IMR-90 (cell line): ENCODE measurements around the gene SETD6. TPM values are rescaled to one million over a fixed set of nuclear protein-coding genes. Genes with fewer than 3 reads are reported as not detected.

ENCODE experiments used
- ATAC-seq: fragments of 200-7000 bp; cut with Tn5 transposase; 2 replicates; pipeline ENCODE4 v1.9.1; 2020; ENCODE audit warnings: low read depth, mild to moderate bottlenecking, moderate library complexity
- BruUV-seq: library from RNA; stranded (reverse); fragments of 400-500 nt; replicated peaks from 2 replicates; lab custom pipeline; 2021; lab: Mats Ljungman, UMichigan
- CTCF ChIA-PET: fragments of 300-600 bp; formaldehyde crosslinking; extraction: SDS; loops from one replicate; lab custom pipeline; 2021; ENCODE audit warnings: antibody characterized with exemption; lab: Yijun Ruan, JAX
- POLR2A ChIA-PET: fragments of 300-600 bp; sonication (Branson Sonifier 250); formaldehyde crosslinking; loops from one replicate; lab custom pipeline; 2022; ENCODE audit warnings: antibody characterized with exemption; ENCODE audit not compliant: unreplicated experiment; lab: Charles Lee
- DNase-seq: peaks from one replicate; pipeline ENCODE4 v3.0.0; 2013
- H2AFZ ChIP-seq: replicated peaks from 2 replicates; pipeline ENCODE3; 2013; ENCODE audit warnings: low read length, mild to moderate bottlenecking; ENCODE audit not compliant: poor library complexity
- H2AK5ac ChIP-seq: 2 replicates; pipeline ENCODE4 v1.6.1; 2013; ENCODE audit warnings: low read depth, low read length, inconsistent platforms
- H2AK9ac ChIP-seq: replicated peaks from 2 replicates; pipeline ENCODE3; 2013; ENCODE audit warnings: mild to moderate bottlenecking, low read depth, low read length, moderate library complexity; ENCODE audit not compliant: poor library complexity
- H2BK120ac ChIP-seq: 2 replicates; pipeline ENCODE4 v1.6.1; 2013; ENCODE audit warnings: low read depth, low read length, inconsistent platforms
- H2BK15ac ChIP-seq: 3 replicates; pipeline ENCODE4 v1.6.1; 2013; ENCODE audit warnings: low read depth, low read length, inconsistent platforms
- H2BK20ac ChIP-seq: 2 replicates; pipeline ENCODE4 v1.6.1; 2013; ENCODE audit warnings: low read depth, mild to moderate bottlenecking, inconsistent platforms, low read length, moderate library complexity
- H2BK5ac ChIP-seq: 2 replicates; pipeline ENCODE4 v1.6.1; 2013; ENCODE audit warnings: mild to moderate bottlenecking, low read depth, low read length, inconsistent platforms; ENCODE audit not compliant: poor library complexity, severe bottlenecking
- H3K14ac ChIP-seq: replicated peaks from 2 replicates; pipeline ENCODE4 v1.6.1; 2013; ENCODE audit warnings: low read depth, low read length, inconsistent platforms
- H3K18ac ChIP-seq: 2 replicates; pipeline ENCODE4 v1.6.1; 2013; ENCODE audit warnings: low read depth, low read length, control low read depth
- H3K23ac ChIP-seq: 2 replicates; pipeline ENCODE4 v1.6.1; 2013; ENCODE audit warnings: low read depth, low read length, inconsistent platforms
- H3K27ac ChIP-seq: 2 replicates; pipeline ENCODE4 v1.5.1; 2013; ENCODE audit warnings: mild to moderate bottlenecking, control low read depth, low read length; ENCODE audit not compliant: insufficient read depth
- H3K27me3 ChIP-seq: 2 replicates; pipeline ENCODE4 v1.6.1; 2013; ENCODE audit warnings: low read length; ENCODE audit not compliant: control insufficient read depth, insufficient read depth
- H3K36me3 ChIP-seq: 2 replicates; pipeline ENCODE4 v1.6.1; 2013; ENCODE audit warnings: low read length, mixed read lengths; ENCODE audit not compliant: control insufficient read depth, insufficient read depth
- H3K4ac ChIP-seq: 2 replicates; pipeline ENCODE4 v1.6.1; 2013; ENCODE audit warnings: low read depth, low read length, inconsistent platforms
- H3K4me1 ChIP-seq: 2 replicates; pipeline ENCODE4 v1.6.1; 2013; ENCODE audit warnings: low read length, mixed read lengths; ENCODE audit not compliant: control insufficient read depth, insufficient read depth
- H3K4me2 ChIP-seq: 2 replicates; pipeline ENCODE4 v1.6.1; 2013; ENCODE audit warnings: low read depth, mild to moderate bottlenecking, control low read depth, low read length, moderate library complexity
- H3K4me3 ChIP-seq: 2 replicates; pipeline ENCODE4 v1.5.1; 2013; ENCODE audit warnings: low read depth, mild to moderate bottlenecking, control low read depth, low read length, moderate library complexity; ENCODE audit not compliant: insufficient read depth
- H3K56ac ChIP-seq: 2 replicates; pipeline ENCODE4 v1.6.1; 2013; ENCODE audit warnings: low read length, inconsistent platforms; ENCODE audit not compliant: insufficient read depth; ENCODE audit errors: extremely low read depth
- H3K79me1 ChIP-seq, 2 experiments: 2 replicates each; pipeline ENCODE4 v1.6.1; 2013; ENCODE audit warnings: low read length in 2 of 2, inconsistent platforms in 1 of 2, low read depth in 1 of 2
- H3K9ac ChIP-seq: 2 replicates; pipeline ENCODE4 v1.6.1; 2013; ENCODE audit warnings: low read depth, low read length, control low read depth
- H3K9me1 ChIP-seq: 2 replicates; pipeline ENCODE4 v1.6.1; 2013; ENCODE audit warnings: low read length, inconsistent platforms; ENCODE audit not compliant: insufficient read depth
- H3K9me3 ChIP-seq: 2 replicates; pipeline ENCODE4 v1.6.1; 2013; ENCODE audit warnings: low read length; ENCODE audit not compliant: control insufficient read depth, insufficient read depth
- H4K20me1 ChIP-seq: 2 replicates; pipeline ENCODE4 v1.6.1; 2013; ENCODE audit warnings: low read length, inconsistent platforms; ENCODE audit not compliant: insufficient read depth
- H4K5ac ChIP-seq: 2 replicates; pipeline ENCODE4 v1.6.1; 2013; ENCODE audit warnings: mild to moderate bottlenecking, low read depth, low read length, control low read depth
- H4K8ac ChIP-seq, 2 experiments: 2 replicates each; pipeline ENCODE4 v1.6.1; 2013; ENCODE audit warnings: low read depth in 2 of 2, low read length in 2 of 2, control low read depth in 1 of 2, inconsistent platforms in 1 of 2
- H4K91ac ChIP-seq: 2 replicates; pipeline ENCODE4 v1.6.1; 2013; ENCODE audit warnings: low read depth, low read length, inconsistent platforms; ENCODE audit not compliant: insufficient read depth
- CHD1 ChIP-seq: IDR thresholded peaks from 2 replicates; pipeline ENCODE4 v1.6.1; 2012; ENCODE audit warnings: low read depth, low read length, improper control_type of control experiment
- SMC3 ChIP-seq: fragments of 150-350 bp; IDR thresholded peaks from 2 replicates; pipeline ENCODE4 v1.6.1; 2016; ENCODE audit warnings: low read depth, mild to moderate bottlenecking, antibody characterized with exemption, low read length, moderate library complexity
- WGBS, 2 experiments: methylation state at CpG; one replicate each; pipeline versions ENCODE4 v1.1.5 to v1.1.7; 2013; ENCODE audit warnings: missing lambda C conversion rate in 2 of 2; ENCODE audit not compliant: insufficient read length in 1 of 2; ENCODE audit errors: extremely low coverage in 2 of 2; 5-methylcytosine and 5-hydroxymethylcytosine counted together
- dilution Hi-C: fragments of 300-500 bp; cut with HindIII; formaldehyde crosslinking; loops from one replicate; pipeline ENCODE4 v1.14.3; 2018; ENCODE audit warnings: low sequenced_read_pairs; ENCODE audit not compliant: unreplicated experiment
- in situ Hi-C: fragments of 300-500 bp; cut with MboI; formaldehyde crosslinking; loops from 3 replicates; pipeline ENCODE4 v1.14.3; 2019; ENCODE audit warnings: low sequenced_read_pairs, inconsistent platforms, mixed read lengths
- intact Hi-C: fragments of 100-400 bp; cut with micrococcal nuclease; formaldehyde crosslinking; loops from 2 replicates; pipeline ENCODE4 v1.10.0; 2022
- polyA plus RNA-seq, 3 experiments: library from polyadenylated mRNA; depleted of rRNA; stranded (reverse); fragments of >200 nt; gene quantifications; 2 replicates each; pipeline ENCODE4 v1.2.3, GENCODE V29; 2012; ENCODE audit warnings: low replicate concordance in 1 of 3
- total RNA-seq: library from RNA; depleted of rRNA; stranded (reverse); fragments of >200 nt; gene quantifications from 2 replicates; pipeline ENCODE4 v1.2.3, GENCODE V29; 2012

SETD6 gene
- total and polyA plus RNA-seq, 2 of the 4 experiments (the other 2 are of a cell fraction), result 3.2 to 6.4 TPM

DNA sequence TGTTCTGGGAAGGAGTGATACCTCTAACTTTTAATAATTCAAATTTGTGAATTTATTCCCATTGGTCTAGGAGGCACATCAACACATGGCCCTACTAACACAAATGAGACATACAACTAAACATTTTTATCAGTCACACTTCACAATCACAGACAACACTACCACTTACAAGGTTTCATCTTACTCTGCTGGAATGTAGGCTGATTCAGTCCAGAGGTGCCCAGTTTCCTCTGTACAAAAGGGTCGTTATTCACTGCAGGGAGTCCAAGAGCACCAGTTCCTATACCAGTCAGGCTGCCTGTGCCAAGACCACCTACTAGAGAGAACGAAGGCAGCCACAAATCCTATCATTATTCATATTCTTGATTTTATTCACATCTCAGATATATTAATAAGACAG, 41.4 kb downstream of the SETD6 start:
- no peak overlapping the region for H3K56ac ChIP-seq
- no peaks in the 10 kb centered on the region; the same call in 1 of the 2 replicates for H4K20me1 ChIP-seq
- in situ Hi-C loops, result no loop called here
- H4K8ac ChIP-seq, result no peak overlapping the region
- H2BK15ac ChIP-seq, result no peak overlapping the region
- no TSS peak for BruUV-seq
- H3K4me2 ChIP-seq, result no peak overlapping the region
- intact Hi-C loops, result no loop called here
- H2AFZ ChIP-seq, result no peak overlapping the region
- ATAC-seq (peak; percentile 89), DNase-seq (peak; percentile 43)
- WGBS, 2 experiments, result no CpG with 5 or more reads among the region's 2 CpGs
- H3K4me1 ChIP-seq, result no peaks in the 10 kb centered on the region
- no peak overlapping the region for H3K14ac ChIP-seq
- H2BK120ac ChIP-seq, result no peak overlapping the region
- no peak overlapping the region for H2AK5ac ChIP-seq
- peaks cover 18 to 22% of the 10 kb centered on the region in 2 experiments; a peak in 3 of 4 replicates for H3K79me1 ChIP-seq
- H4K5ac ChIP-seq, result no peak overlapping the region
- no peaks in the 10 kb centered on the region for H3K27me3 ChIP-seq
- no peak overlapping the region for H3K4ac ChIP-seq
- H3K27ac ChIP-seq, result no peak overlapping the region
- no peak overlapping the region for H3K4me3 ChIP-seq
- H2BK20ac ChIP-seq, result no peak overlapping the region
- H3K23ac ChIP-seq, result no peak overlapping the region
- H4K91ac ChIP-seq, result no peak overlapping the region
- dilution Hi-C loops, result no loop called here
- no peaks in the 10 kb centered on the region for H3K9me1 ChIP-seq
- CTCF ChIA-PET, result no interaction called here
- no peak overlapping the region for H2AK9ac ChIP-seq
- POLR2A ChIA-PET, result no interaction called here
- H3K9ac ChIP-seq, result no peak overlapping the region
- no peak overlapping the region for H2BK5ac ChIP-seq
- H3K18ac ChIP-seq, result no peak overlapping the region
- H3K9me3 ChIP-seq, result no peaks in the 10 kb centered on the region
- H3K36me3 ChIP-seq, result peaks cover 37% of the 10 kb centered on the region
- TF ChIP-seq CHD1 (no peak), SMC3 (no peak)
